Lung microvascular endothelial cell (primary cell): ENCODE data around the gene SYK. TPM values are rescaled to one million over a fixed set of nuclear protein-coding genes. Genes with fewer than 3 reads are reported as not detected.
"Not testable (repeated sequence)": the region's sequence is repeated elsewhere in the genome, so short reads cannot be mapped to it uniquely, and the experiment has no call there.

Experiments
- DNase-seq, 2 donors: peaks; one replicate each; pipeline versions ENCODE4 v3.0.0 to v3.0.0-alpha.2; 2010; ENCODE audit warnings: low read depth in 2 of 2
- total RNA-seq: library from RNA; depleted of rRNA; stranded (reverse); fragments of >200 nt; gene quantifications from 2 replicates; pipeline ENCODE4 v1.2.1, GENCODE V29; 2014

Gene SYK
- total RNA-seq, 1 donor from 2014 or later: not detected

DNA sequence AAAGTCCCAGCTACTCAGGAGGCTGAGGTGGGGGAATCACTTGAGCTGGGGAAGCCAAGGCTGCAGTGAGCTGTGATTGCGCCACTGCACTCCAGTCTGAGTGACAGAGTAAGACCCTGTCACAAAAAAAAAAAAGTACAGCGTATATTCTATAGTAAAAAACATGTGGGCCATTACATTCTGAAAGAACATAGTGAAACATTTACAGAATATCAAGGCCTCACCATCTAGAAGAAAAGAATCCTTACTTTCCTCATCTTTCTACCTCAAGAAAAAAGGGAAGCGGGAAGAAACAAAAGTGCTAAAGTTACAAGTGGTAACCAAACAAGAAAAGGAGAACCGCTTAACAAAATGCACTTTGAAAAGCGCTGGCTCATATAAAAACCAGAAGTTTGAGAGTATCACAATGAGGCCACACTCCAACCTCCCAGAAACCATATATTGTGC is 5.7 kb upstream of the SYK start:
- no peak for DNase-seq

DNA sequence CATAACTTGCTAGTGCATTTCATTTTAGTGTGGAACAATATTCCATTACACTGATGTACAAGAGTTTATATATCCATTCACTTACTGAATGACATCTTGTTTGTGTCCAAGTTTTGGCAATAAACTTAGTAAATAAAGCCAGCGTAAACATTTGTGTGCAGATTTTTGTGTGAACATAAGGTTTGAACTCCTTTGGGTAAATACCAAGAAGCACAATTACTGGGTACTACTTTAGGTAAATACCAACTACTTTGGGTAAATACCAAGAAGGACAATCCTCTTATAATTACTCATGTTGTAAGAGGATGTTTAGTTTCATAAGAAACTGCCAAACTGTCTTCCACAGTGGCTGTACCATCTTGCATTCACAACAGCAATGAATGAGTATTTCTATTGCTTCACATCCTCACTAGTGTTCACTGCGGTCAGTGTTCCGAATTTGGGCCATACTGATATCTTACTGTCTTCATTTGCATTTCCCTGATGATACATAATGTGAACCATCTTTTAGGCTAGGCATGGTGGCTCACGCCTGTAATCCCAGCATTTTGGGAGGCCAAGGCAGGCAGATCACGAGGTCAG is 2.3 kb upstream of the SYK start:
- DNase-seq: no peak

DNA sequence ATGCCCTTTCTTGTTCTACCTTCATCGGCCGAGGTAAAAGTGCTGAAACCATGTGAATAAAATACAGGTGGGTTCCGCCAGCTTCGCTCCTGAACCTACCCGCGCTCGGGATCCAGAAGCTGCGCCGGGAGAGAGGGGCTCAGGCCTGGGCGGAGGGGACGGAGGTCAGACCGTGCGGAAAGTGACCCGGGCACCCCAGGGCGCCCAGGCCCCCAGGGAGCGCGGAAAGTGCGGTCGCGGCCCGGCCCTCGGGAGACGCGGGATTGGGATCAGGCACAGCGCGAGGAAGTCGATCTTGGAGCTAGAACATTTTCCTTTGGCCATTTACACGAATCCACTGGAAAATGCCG is 329 bp downstream of the SYK start:
- DNase-seq: no peak

DNA sequence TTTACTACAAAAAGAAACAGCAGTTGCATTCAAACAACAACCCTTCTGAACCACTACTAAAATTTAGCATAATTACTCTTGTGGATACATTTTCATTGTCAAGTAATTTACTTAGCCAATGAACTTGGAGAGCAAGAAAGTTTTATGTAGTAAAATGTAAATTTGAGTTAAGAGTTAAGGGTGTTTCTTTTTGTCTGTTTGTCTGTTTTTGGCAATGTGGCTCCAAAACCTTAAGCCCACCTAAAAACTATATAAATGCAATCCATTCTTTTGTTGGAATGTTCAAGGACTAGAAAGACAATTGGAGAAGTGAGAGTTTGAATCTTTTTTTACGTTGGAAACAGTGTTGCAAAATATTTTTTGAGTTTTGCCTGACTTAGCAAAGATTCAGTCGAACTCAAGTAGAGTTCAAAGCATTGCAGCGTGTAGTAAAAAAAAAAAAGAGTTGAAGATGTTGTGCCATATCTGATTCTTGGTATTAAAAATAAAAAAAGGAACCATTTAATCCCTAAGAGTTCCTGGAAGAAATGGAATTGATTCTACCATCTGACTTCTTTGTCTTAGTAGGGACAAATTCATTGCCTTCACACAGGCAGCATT is 867 bp downstream of the SYK start:
- DNase-seq: no peak

DNA sequence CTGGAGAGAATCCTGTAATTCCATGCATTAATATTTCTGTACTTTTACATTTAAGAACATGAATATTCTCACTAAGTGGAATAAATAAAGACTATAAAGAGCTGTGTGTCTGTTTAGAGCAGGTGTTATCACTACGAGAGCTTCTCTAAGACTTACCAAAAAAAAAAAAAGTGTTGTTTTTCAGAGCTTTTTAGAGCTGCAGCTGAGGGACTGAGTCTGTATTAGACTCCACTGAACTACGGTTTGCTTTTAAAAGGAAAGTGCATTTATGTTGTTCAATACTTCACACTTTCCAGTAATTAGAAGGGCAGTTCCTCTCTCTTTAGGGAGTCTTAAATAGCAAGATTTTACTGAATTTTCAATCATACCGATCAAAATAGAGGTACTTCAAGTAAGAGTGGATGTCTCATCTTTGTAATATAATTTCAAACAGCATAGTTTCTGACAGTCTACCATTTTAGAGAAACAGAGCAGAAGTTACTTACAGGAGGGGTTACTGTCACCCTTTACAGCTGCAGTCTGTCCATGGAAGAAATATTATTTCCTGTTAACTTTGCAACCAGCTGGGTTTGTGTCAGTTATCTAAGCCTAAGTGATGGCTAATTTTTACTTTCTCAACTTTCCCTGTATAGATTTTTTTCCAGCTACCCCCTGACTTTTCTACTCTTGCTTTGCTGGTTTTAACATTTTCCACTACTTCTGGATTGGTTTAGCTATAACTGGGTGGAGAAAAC is 2.4 kb downstream of the SYK start:
- no peak for DNase-seq

DNA sequence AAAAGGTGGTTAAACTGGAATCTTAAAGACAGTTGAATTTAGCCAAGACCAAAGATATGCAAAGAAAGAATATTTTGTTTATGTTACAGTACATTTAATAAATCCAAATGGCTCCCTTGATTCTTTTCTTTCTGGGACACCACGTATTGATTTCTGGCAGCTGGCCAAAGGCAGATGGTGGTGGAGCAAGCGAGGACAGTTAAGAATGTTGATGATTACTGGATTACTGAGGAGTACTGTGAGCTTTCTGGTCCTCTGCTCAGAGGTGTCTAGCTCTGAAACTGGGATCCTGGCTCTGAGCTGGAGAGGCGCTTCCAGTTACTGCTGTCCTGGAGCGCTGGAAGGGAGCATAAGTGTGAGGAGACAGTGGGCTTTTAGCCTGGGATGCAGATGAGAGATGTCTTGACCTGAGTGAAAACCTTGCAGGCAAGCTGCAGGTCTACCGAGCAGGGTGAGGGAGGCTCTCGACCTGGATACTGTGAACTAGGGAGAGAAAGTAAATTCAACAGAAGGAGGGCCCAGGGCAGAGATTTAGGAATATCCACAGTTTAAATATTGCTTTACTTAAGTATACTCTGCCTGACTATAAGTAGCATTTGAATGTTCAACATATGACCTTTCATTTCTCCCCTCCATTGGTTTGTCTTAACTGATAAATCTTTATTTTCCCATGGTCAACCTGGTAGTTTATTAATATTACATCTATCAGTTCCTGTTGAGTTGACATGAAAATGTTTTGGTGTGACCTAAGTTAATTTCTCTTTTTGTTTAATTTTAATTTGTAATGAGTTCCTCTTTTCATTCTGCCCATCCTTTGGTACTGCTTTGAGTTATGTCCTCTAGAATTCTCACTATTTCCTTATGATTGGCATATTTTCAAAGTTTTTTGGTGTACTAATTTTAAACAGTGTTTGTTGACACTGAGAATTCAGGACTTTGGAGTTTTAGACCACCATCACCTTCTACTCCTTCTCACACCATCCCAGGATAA is 3.7 kb downstream of the SYK start:
- DNase-seq: no peak

DNA sequence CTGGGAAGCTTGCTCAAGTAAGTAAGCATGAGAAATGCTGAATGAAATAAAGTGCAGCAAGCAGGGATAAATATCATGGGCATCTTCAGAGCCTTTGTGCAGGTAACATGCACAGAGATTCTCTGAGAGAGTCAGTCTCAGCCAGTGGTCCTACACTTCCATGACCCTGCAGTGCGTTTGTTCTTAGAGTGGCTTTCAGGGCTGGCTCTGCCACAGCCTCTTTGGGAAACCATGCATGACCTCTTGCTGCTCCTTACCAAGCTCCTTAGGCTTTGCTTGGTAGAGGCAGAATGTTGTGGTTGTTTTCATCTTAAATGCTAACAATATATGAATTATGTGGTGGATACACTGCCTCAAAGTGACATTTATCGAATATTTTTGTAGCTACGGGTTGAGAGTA is 5.4 kb downstream of the SYK start:
- DNase-seq: no peak

DNA sequence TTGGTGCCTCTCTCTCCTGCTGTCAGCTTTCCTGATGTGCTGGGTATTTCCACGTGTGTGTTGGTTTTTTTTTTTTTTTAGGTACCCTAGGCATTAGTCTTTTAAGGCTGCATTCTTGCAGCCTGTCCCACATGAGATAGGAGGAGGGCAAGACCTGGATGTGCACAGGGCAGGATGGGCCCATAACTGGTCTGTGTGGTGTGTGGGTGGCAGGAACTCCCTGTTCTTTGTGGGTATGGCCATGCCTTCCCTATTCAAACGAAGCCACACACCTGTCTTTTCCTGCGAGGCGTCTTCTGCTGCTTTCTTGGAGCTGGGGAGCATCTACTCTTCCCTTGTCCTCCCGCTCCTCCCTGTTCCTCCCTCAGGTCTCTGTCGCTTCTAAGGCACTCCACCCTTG is 6.8 kb downstream of the SYK start:
- DNase-seq: no peak

DNA sequence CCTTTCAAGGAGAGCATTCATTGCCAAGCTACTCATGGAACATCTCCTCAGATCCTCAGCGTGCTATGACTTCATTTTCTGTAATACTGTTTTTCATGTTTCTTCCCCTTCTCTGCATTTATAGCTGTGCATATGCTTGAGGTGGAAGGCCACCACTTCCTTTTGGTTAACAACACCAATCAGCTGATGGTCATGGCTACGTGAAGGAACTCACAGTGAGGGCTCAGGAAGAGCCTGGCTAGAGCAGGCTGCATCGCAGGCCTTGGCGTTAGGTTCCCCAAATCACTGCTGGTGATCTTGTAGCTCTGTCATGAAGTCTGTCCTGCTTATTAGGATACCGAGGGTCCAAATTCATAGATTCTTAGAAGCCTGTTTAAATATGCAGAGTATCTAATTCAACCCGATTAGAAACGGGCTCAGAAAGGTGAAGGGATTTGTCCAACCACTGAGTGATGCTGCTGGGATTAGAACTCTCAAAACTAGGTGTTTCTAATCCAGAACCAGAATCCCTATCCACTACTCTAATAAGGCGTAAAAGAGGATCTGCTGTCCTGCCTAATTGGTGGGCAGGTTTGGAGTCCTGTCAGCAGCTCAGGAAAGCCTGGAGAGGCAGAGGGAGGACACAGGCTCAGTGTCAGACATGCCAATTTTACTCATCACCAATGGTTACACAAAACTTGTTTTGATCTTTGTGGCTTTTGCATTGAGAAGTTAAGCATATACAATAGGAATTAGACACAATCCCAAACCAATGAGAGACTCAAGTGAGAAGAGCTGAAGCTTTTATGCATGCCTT is 7.5 kb downstream of the SYK start:
- DNase-seq: no peak

DNA sequence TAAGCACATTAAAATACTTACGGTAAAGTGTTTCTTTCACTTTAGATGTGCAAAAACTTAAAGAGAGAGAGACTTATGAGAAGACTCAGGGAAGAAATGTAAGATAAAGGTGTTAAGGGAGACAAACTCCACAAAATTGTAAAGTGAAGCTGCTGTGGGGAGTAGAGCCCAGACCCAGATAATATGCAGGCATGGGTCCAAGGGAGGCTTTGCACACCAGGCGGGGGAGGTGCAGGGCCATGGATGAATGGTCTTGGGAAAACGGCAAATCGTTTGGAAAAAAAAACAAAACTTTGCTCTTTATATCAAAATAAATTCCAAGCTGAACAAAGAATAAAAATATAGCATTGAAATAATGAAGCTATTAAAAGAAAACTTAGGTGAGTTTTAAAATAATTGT is 9.1 kb downstream of the SYK start:
- no peak for DNase-seq

DNA sequence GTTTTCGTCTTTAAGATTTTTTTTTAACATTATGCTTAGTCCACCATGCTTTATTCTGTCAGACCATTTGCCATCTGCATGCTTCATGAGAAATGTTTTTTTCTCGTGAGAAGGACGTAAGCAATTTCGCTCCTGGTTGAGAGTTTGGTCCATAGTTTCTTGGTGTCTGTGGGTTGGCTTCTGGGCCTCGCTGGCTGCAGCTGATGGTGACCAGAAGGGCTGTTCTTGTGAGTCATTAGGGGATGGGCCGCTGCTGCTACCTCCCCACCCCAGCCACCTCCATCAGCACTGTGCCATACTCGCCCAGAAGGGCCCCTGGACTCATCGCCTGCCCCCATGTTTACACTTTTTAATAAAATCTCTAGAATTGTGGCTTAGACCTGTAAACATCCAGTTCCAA is 11.4 kb downstream of the SYK start:
- DNase-seq: no peak

DNA sequence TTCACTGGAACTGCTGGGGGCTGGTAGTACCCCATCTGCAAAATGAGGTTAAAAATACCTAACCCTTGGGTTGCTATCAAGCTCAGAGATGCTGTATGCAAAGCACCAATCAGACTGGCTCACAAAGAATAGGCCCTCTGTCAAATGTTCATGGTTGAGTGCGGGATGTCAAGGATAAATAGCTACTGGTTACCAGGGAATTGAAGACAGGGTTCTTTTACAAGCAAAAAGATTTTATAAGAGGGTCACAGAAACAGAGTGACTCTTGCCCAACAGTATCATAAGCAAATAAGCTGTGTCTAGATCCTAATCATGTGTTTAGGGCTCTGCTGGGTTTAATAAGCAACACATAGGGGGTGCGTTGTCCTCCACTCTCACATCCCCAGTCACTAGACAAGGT is 11.9 kb downstream of the SYK start:
- no peak for DNase-seq

DNA sequence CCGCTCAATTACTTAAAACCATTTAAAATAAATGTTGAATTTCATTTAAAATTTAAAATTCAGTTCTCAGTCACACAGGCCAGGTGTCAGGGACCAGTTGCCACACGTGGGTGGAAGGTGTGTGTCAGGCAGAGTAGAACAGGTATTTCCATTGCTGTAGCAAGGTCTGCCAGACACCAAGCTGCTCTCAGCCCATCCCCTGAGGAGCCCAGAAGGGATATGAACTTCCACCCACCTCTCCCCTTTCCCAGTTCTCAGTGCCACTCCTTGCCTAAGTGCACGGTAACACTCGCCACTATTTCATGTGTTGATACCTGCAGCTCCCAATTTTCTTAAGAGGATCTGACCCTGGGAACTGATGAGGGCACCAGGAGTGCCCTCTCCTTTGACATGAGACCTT is 12.7 kb downstream of the SYK start:
- no peak for DNase-seq

DNA sequence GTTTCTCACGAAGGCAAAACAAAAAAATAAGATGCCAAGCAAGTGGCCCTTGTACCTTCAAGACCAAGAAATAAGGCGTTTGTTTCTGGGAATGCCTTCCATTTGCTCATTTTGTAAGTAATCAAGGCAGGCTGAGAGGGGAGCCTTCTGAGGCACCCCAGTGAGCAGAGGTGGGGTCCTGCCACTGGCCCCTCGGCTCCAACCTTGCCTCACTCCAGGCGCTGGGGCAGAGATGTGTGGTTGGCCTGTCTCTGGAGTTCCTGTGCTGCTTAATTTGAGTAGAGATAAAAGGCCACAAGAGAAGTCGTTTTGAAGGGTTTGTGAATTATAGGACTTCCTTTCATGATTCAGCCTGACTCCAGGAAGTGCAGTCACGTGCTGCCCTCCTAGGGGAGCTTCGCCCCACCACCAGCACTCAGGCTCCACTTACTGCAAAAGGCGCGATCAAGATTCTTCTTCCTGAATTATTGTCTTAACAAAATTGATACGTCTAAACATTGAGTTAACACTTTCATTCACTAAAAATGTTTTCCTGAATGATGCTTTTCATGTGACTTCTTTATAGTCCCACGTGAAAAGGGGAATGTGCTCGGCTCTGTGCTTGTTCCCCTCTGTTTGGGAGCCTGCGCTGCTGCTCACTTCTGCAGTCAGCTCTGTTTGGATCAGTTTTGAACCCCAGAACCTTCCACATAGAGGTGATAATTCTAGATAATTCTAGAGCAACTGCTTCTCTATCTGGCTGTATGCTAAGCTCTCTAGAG is 13.7 kb downstream of the SYK start:
- DNase-seq: peak in 1 of 2 donors; percentile 10

DNA sequence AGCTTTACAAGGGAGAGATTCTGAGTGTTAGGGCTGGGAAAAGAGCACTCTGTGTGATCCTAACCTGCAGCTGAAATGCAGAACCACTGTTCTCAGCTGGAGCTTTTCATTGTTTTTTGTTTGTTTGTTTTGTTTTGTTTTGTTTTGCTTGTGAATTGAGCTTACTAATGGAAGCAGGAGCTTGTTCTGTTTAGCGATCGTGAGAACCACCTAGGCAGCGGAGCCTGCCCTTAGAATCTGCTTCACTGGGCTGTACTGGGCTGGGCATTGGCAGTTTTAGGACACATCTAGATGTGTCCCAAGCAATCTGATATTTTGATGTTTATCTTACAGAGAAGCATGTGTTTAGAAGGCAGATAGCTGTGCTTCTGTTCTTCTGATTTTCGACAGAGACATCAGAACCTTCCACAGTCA is 14.3 kb downstream of the SYK start:
- DNase-seq: no peak

DNA sequence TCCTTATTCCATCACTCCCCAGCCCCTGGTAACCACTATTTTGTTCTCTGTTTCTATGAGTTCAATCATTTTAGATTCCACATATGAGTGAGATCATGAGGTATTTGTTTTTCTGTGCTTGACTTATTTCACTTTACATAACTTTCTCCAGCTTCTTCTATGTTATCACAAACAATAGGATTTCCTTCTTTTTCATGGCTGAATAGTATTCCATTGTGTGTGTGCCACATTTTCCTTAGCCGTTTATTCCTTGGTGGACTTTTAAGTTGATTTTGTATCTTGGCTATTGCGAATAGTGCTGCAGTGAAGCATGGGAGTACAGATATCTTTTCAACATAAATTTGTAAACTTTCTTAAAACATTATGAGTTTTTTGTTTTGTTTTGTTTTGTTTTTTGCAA is 15.1 kb downstream of the SYK start:
- no peak for DNase-seq

DNA sequence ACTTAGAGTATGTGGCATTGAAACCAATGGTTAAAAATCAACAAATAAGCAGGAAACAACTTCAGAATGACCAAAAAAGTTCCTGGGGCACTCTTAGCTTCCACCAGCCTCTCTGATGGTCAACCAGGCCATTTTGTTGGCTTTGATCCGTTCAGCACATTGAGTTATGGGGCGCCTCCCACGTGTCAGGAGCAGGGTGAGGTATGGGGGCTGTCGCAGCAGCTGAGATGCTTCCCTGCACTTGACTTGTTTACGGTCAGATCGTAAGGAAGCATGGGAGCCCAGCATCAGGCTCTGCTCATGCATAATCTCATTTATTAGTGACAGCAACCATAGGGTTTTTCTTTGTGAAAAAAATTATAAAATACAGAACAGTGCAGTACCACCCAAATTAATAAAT is 16.7 kb downstream of the SYK start:
- DNase-seq: no peak

DNA sequence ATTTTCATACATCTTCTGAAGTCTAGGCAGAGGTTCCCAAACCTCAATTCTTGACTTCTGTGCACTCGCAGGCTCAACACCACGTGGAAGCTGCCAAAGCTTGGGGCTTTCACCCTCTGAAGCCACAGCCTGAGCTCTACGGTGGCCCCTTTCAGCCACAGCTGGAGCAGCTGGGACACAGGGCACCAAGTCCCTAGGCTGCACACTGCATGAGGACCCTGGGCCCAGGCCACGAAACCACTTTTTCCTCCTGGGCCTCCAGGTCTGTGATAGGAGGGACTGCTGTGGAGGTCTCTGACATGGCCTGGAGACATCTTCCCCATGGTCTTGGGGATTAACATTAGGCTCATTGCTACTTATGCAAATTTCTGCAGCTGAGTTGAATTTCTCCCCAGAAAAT is 18.8 kb downstream of the SYK start:
- not testable (repeated sequence) for DNase-seq

DNA sequence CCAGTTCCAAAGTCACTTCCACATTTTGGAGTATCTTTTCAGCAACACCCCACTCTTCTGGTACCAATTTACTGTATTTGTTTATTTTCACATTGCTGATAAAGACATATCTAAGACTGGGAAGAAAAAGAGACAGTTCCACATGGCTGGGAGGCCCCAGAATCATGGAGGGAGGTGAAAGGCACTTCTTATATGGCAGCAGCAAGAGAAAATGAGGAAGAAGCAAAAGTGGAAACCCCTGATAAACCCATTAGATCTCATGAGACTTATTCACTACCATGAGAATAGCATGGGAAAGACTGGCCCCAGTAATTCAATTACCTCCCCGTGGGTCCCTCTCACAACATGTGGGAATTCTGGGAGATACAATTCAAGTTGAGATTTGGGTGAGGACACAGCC is 19.6 kb downstream of the SYK start:
- not testable (repeated sequence) for DNase-seq

DNA sequence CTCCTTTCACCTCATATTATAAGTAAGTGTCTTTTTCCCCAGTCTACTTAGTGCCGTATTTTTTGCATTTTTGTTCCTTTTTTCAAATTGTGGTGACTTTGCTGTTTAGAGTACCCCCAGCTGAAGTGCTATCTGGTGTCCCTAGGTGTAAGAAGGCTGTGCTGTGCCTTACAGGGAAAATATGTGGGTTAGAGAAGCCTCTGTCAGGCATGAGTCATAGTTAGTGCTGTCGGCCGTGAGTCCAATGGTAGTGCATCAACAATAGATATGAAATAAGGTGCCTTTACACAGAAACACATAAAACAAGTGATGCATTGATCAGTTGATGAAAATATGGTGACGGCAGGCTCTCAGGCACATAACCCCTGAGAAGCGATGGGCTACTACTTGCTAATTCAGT is 20.1 kb downstream of the SYK start:
- no peak for DNase-seq
